Activated CD4-positive, alpha-beta T cell treated with anti-CD3 and anti-CD28 coated beads, Interleukin-2, amount 10 ng/mL, durations not matched to agents 7 days and 5 days (primary cell): ENCODE results near the gene PPP1R1C. TPM values are rescaled to one million over a fixed set of nuclear protein-coding genes. Genes with fewer than 3 reads are reported as not detected.

Experiments
- CTCF ChIA-PET: fragments of 350-600 bp; sonication (Branson Sonifier 250); formaldehyde crosslinking; loops from one replicate; lab custom pipeline; 2021; ENCODE audit warnings: antibody characterized with exemption; lab: Charles Lee
- POLR2A ChIA-PET: fragments of 350-600 bp; sonication (Branson Sonifier 250); formaldehyde crosslinking; loops from one replicate; lab custom pipeline; 2021; ENCODE audit warnings: antibody characterized with exemption; lab: Charles Lee
- DNase-seq: peaks from one replicate; pipeline ENCODE4 v3.0.0-alpha.2; 2020
- H3K27ac Mint-ChIP-seq: one replicate; pipeline ENCODE4 v1.8.0; 2021; ENCODE audit warnings: mild to moderate bottlenecking, moderate library complexity, mixed read lengths
- H3K27me3 Mint-ChIP-seq: one replicate; pipeline ENCODE4 v1.8.0; 2021; ENCODE audit warnings: mixed read lengths
- H3K36me3 Mint-ChIP-seq: one replicate; pipeline ENCODE4 v1.8.0; 2021; ENCODE audit warnings: low read depth, mixed read lengths
- H3K4me1 Mint-ChIP-seq: one replicate; pipeline ENCODE4 v1.8.0; 2021; ENCODE audit warnings: mixed read lengths
- H3K4me3 Mint-ChIP-seq: one replicate; pipeline ENCODE4 v1.8.0; 2021; ENCODE audit warnings: mild to moderate bottlenecking, moderate library complexity, mixed read lengths
- H3K9me3 Mint-ChIP-seq: one replicate; pipeline ENCODE4 v1.8.0; 2021; ENCODE audit warnings: mixed read lengths
- total RNA-seq, 2 experiments: library from RNA; stranded (reverse); gene quantifications; one replicate each; pipeline ENCODE4 v1.2.3, GENCODE V29; 2021

The PPP1R1C gene
- total RNA-seq, 2 experiments from 2014 or later: not detected

- Mint-ChIP-seq H3K27me3 (peaks cover 4% of the 10 kb centered on the region), H3K4me1 (no peaks in the 10 kb centered on the region), H3K27ac (no peak overlapping the region), H3K4me3 (no peak overlapping the region), H3K9me3 (no peaks in the 10 kb centered on the region), H3K36me3 (no peaks in the 10 kb centered on the region)
- ChIA-PET CTCF (no interaction called here), POLR2A (no interaction called here)
- no peak for DNase-seq
Measured at GRCh38 chr2:182133195-182133891, 147.7 kb downstream of the PPP1R1C start.

- CTCF ChIA-PET: no interaction called here
- peaks cover 6% of the 10 kb centered on the region for H3K27me3 Mint-ChIP-seq
- no peaks in the 10 kb centered on the region for H3K4me1 Mint-ChIP-seq
- H3K9me3 Mint-ChIP-seq: no peaks in the 10 kb centered on the region
- DNase-seq: no peak
- no peak overlapping the region for H3K4me3 Mint-ChIP-seq
- no peaks in the 10 kb centered on the region for H3K36me3 Mint-ChIP-seq
- POLR2A ChIA-PET: no interaction called here
- no peak overlapping the region for H3K27ac Mint-ChIP-seq
Measured at GRCh38 chr2:182134201-182134600, 148.5 kb downstream of the PPP1R1C start.

- DNase-seq: no peak
- H3K9me3 Mint-ChIP-seq: no peaks in the 10 kb centered on the region
- POLR2A ChIA-PET: no interaction called here
- H3K4me3 Mint-ChIP-seq: no peak overlapping the region
- CTCF ChIA-PET: no interaction called here
- no peaks in the 10 kb centered on the region for H3K36me3 Mint-ChIP-seq
- no peak overlapping the region for H3K27ac Mint-ChIP-seq
- peaks cover 12% of the 10 kb centered on the region for H3K27me3 Mint-ChIP-seq
- no peaks in the 10 kb centered on the region for H3K4me1 Mint-ChIP-seq
Measured at GRCh38 chr2:182142062-182142461, 156.4 kb downstream of the PPP1R1C start.

- DNase-seq: no peak
- POLR2A ChIA-PET: no interaction called here
- CTCF ChIA-PET: interaction anchor here (1.1 kb wide), 1 partner anchor 20 kb away, joined by 3 read pairs; no protein-coding TSS in a partner anchor
- Mint-ChIP-seq H3K4me1 (no peaks in the 10 kb centered on the region), H3K27me3 (peaks cover 6% of the 10 kb centered on the region), H3K9me3 (no peaks in the 10 kb centered on the region), H3K36me3 (no peaks in the 10 kb centered on the region), H3K27ac (no peak overlapping the region), H3K4me3 (no peak overlapping the region)
Measured at GRCh38 chr2:182144041-182144775, 158.6 kb downstream of the PPP1R1C start.

- no peak for DNase-seq
- CTCF ChIA-PET: interaction anchor here (1.1 kb wide), 1 partner anchor 19 kb away, joined by 3 read pairs; no protein-coding TSS in a partner anchor
- H3K27ac Mint-ChIP-seq: no peak overlapping the region
- no peaks in the 10 kb centered on the region for H3K9me3 Mint-ChIP-seq
- POLR2A ChIA-PET: no interaction called here
- H3K36me3 Mint-ChIP-seq: no peaks in the 10 kb centered on the region
- H3K4me1 Mint-ChIP-seq: no peaks in the 10 kb centered on the region
- H3K27me3 Mint-ChIP-seq: peaks cover 4% of the 10 kb centered on the region
- no peak overlapping the region for H3K4me3 Mint-ChIP-seq
Measured at GRCh38 chr2:182144776-182145165, 159.1 kb downstream of the PPP1R1C start.

GRCh38 chr2:182148344-182148743, 162.7 kb downstream of the PPP1R1C start:
- H3K4me1 Mint-ChIP-seq: no peaks in the 10 kb centered on the region
- H3K36me3 Mint-ChIP-seq: no peaks in the 10 kb centered on the region
- H3K4me3 Mint-ChIP-seq: no peak overlapping the region
- CTCF ChIA-PET: no interaction called here
- DNase-seq: no peak
- no peaks in the 10 kb centered on the region for H3K27me3 Mint-ChIP-seq
- H3K9me3 Mint-ChIP-seq: no peaks in the 10 kb centered on the region
- H3K27ac Mint-ChIP-seq: no peak overlapping the region
- POLR2A ChIA-PET: no interaction called here

GRCh38 chr2:182163878-182164277, 178.2 kb downstream of the PPP1R1C start:
- no peak for DNase-seq
- Mint-ChIP-seq H3K27me3 (peaks cover 3% of the 10 kb centered on the region), H3K4me1 (no peaks in the 10 kb centered on the region), H3K9me3 (no peaks in the 10 kb centered on the region), H3K4me3 (no peak overlapping the region), H3K27ac (peak overlapping the region; percentile 19), H3K36me3 (no peaks in the 10 kb centered on the region)
- CTCF ChIA-PET: interaction anchor here (0.7 kb wide), 1 partner anchor 20 kb away, joined by 3 read pairs; no protein-coding TSS in a partner anchor
- POLR2A ChIA-PET: no interaction called here

GRCh38 chr2:182164686-182165085, 179.0 kb downstream of the PPP1R1C start:
- ChIA-PET CTCF (no interaction called here), POLR2A (no interaction called here)
- H3K4me3 Mint-ChIP-seq: no peak overlapping the region
- no peak overlapping the region for H3K27ac Mint-ChIP-seq
- no peak for DNase-seq
- H3K36me3 Mint-ChIP-seq: no peaks in the 10 kb centered on the region
- H3K27me3 Mint-ChIP-seq: peaks cover 3% of the 10 kb centered on the region
- H3K9me3 Mint-ChIP-seq: no peaks in the 10 kb centered on the region
- no peaks in the 10 kb centered on the region for H3K4me1 Mint-ChIP-seq

- Mint-ChIP-seq H3K27me3 (peaks cover 3% of the 10 kb centered on the region), H3K36me3 (no peaks in the 10 kb centered on the region), H3K4me3 (no peak overlapping the region), H3K9me3 (no peaks in the 10 kb centered on the region), H3K27ac (no peak overlapping the region), H3K4me1 (no peaks in the 10 kb centered on the region)
- ChIA-PET CTCF (no interaction called here), POLR2A (no interaction called here)
- DNase-seq: no peak
Measured at GRCh38 chr2:182165202-182165601, 179.5 kb downstream of the PPP1R1C start.

- Mint-ChIP-seq H3K27ac (no peak overlapping the region), H3K27me3 (peaks cover 3% of the 10 kb centered on the region), H3K9me3 (no peaks in the 10 kb centered on the region), H3K4me1 (no peaks in the 10 kb centered on the region), H3K36me3 (no peaks in the 10 kb centered on the region), H3K4me3 (no peak overlapping the region)
- ChIA-PET CTCF (no interaction called here), POLR2A (no interaction called here)
- DNase-seq: no peak
Measured at GRCh38 chr2:182166406-182166805, 180.8 kb downstream of the PPP1R1C start.

- Mint-ChIP-seq H3K9me3 (no peaks in the 10 kb centered on the region), H3K27me3 (peaks cover 3% of the 10 kb centered on the region), H3K27ac (no peak overlapping the region), H3K4me1 (no peaks in the 10 kb centered on the region), H3K4me3 (no peak overlapping the region), H3K36me3 (no peaks in the 10 kb centered on the region)
- CTCF ChIA-PET: no interaction called here
- POLR2A ChIA-PET: no interaction called here
- DNase-seq: no peak
Measured at GRCh38 chr2:182166841-182167240, 181.2 kb downstream of the PPP1R1C start.
